Left ventricle myocardium superior (tissue), 1 donor: ENCODE measurements around the gene TMX4. TPM values are rescaled to one million over a fixed set of nuclear protein-coding genes. Genes with fewer than 3 reads are reported as not detected.

Experiments
- ATAC-seq: fragments of 200-7000 bp; cut with Tn5 transposase; one replicate; pipeline ENCODE4 v1.9.1; 2020; ENCODE audit warnings: mild to moderate bottlenecking, moderate library complexity
- DNase-seq: peaks from one replicate; pipeline ENCODE4 v3.0.0-alpha.2; 2020
- intact Hi-C: fragments of 100-400 bp; cut with micrococcal nuclease; formaldehyde crosslinking; loops from one replicate; pipeline ENCODE4 v1.11.0; 2022
- total RNA-seq: library from RNA; stranded (reverse); fragmentation: NEBNext Ultra II Directional; extraction: Animal tissue kit (Norgen Biotek cat#: 25700); gene quantifications from one replicate; pipeline ENCODE4 v1.2.1, GENCODE V29; 2021
- donor health status: DM: no; HTN: yes; CAD: no; lungs with severe emphysema.

The TMX4 gene
- total RNA-seq, 1 donor from 2014 or later = 120 TPM

DNA sequence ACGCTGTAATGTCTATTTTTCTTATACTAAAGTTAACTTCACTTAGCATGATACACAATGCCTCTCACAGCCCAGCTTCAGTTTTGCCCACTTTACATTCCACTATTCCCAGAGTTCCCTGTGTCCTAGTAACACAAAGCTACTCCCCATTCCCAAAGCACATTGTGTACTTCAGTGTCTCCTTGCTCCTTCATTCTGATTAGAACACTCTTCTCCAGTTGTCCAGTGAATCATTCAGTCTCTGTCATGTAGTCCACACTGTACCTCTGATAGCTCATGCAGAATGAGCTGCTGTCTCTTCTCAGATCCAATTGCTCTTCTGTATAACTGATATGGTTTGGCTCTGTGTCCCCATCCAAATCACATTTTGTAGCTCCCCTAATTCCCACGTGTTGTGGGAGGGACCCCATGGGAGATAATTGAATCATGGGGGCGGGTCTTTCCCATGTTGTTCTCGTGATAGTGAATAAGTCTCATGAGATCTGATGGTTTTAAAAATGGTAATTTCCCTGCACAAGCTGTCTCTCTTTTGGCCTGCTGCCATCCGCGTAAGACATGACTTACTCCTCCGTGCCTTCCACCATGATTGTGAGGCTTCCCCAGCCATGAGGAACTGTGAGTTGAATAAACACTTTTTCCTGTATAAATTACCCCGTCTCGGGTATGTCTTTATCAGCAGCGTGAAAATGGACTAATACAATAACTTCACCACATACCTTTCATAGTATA, 2.1 kb upstream of the TMX4 start:
- DNase-seq = peak; percentile 31
- no peak for ATAC-seq
- intact Hi-C loops = no loop called here

DNA sequence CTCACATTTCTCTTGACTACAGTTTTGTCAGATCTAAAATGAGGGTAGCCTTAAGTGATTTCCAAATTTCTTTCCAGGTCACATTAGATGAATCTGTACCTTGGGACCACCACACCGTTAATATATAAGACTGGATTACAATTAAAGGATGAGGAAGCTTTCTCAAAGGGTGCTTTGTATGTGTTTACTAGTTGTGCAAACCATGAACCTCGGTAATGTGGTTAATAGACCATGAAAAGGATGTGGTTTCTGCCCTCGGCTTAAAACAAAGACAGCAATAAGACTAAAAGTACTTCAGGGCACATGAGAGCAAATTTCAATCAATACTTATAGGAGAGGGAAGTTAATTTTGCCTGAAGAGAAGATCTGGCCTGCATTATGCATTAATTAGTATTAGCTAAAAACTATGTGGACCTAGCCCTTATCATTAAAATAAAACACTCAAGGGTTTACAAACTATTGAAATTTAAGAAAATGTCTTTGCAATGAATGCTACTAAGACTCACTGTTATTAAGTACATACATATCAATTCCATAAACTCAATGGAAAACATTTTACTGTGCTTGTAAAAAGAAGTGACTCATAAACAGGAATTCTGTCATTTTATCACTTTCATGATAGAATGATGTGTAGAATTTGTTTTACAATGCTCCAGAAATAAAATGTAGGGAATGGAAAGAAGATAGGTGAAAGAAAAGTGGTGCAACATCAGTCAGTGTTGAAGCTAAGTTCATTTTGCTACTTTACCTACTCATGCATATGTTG, 936 bp upstream of the TMX4 start:
- ATAC-seq = no peak

DNA sequence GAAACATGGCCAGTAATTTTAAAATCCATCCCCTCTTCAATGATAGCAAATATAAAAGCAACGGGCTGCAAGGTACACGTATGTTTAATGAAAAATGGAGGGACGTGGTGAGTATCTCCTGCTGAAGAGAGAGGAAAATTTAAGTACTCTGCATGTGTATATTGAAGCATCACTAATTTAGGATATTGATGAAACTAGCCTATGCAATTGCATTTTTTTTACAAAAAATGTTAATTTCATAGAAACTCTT, 362 bp upstream of the TMX4 start:
- DNase-seq (no peak), ATAC-seq (no peak)
- intact Hi-C loops = no loop called here

More for the DNA sequence above, 936 bp upstream of the TMX4 start:
- DNase-seq = no peak
- intact Hi-C loops = no loop called here

DNA sequence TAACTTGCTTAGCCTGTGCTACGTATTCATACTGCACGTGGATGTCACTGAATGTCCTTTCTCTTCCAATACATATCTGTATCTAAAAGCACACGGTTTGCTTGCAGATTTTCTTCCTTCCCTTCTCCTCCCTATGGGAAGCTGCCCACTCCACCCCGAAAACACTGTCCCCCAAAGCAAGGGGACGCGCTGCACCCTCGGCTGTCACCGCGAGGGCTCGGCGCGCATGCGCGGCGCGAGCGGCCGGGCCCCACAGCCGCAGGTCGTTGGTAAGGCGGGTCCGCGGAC, 659 bp downstream of the TMX4 start:
- ATAC-seq (peak; percentile 84), DNase-seq (peak; percentile 83)
- intact Hi-C loops = no loop called here

DNA sequence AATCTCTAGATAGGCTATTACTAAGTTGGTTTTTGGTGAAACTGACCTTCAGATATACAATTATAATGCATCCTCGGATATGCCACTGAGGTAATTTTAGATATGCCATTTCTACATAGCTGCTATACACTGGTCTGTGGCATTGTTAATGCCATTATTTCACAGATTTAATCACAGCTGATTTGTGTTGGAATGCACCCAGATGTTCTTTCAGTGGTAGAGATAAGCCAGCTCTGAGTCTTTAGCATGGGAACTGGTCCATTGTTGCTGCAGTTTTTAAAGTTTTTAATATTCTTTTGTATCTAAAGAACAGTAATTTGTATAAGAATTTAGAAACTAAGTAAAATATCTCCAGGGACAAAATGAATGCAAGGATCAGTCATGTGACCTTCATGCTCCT, 6.8 kb downstream of the TMX4 start:
- ATAC-seq (no peak), DNase-seq (no peak)
- intact Hi-C loops = no loop called here

DNA sequence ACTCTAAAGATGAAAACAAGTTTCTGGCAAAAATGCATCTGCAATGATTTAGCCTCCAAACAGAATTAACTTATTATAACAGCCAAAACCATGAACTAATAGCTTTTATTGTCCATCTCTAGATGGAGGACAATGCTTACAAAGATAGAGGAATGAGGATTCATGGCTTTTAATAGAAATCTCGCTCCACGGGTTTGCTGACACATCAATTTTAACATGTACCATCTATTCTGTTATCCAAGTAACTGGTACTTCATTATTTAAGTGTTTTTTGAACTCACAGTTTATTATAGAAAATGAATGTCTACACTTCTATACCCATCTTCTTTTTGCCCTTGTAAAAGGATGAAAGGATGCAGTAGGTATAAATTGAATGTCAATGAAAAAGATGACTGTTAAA, 10.8 kb downstream of the TMX4 start:
- ATAC-seq = no peak
- DNase-seq = no peak
- intact Hi-C loops = no loop called here

DNA sequence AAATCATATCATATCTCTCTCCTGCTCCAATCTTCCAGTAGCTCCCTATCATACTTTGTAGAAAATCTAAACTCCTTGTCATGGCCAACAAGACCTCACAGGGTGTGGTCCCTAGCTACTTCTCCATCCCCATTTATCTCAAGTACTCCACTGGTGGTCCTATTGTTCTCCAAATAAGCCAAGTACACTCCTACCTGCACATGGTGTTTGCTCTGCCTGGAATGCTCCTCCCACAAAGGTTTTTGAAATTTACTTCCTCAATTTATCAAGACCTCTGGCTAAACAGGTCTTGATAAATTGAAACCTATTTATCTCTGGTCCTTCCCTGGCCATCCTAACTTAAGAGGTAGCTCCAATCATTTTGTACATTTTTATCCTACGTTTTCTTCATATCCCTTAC, 12.1 kb downstream of the TMX4 start:
- DNase-seq (no peak), ATAC-seq (no peak)
- intact Hi-C loops = no loop called here

DNA sequence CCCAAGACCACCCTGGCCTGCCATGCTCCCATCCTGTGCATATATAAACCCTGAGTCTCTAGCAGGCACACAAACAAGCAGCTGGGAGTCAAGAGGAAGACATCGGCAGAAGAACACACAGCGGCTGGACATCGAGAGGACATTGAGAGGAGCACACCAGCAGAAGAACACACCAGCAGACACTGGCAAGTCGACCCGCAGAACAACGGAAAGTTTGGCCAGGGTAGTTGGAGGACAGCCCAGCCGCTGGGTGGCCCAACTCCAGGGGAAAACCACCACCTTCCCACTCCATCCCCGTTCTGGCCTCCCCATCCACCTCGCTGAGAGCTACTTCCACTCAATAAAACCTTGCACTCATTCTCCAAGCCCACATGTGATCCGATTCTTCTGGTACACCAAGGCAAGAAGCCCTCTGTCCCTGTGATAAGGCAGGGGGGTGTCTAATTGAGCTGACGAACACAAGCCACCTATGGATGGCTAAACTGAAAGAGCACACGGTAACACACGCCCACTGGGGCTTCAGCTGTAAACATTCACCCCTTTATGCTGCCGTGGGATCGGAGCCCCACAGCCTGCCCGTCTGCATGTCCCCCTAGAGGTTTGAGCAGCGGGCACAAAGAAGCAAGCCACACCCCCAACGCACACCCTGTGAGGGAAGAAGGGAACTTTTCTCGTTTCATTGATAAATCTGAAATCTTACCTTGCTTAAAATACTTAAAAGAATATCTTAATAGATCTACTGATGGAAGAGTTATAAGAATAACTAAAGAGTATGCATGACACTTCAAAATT, 13.8 kb downstream of the TMX4 start:
- DNase-seq = no peak
- peak; percentile 63 for ATAC-seq
- intact Hi-C loops = no loop called here

DNA sequence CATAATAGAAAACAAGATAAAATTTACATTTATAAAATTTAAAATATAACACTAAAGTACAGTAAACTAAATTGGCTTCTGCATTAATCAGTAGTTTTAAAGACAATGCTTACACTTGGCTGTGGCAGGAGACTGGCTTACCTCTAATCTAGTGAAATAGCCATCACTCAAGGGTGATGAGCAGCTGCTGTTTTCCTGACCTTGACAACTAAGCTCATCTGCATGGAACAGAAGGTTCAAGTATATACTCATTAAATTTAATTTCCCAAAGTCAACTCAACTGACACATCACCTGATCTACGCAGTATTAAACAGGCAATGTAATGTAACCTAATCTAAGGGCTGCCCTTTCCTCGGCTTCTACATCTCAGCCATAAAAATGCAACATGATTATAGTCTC, 14.5 kb downstream of the TMX4 start:
- no peak for DNase-seq
- peak; percentile 63 for ATAC-seq
- intact Hi-C loops = no loop called here

DNA sequence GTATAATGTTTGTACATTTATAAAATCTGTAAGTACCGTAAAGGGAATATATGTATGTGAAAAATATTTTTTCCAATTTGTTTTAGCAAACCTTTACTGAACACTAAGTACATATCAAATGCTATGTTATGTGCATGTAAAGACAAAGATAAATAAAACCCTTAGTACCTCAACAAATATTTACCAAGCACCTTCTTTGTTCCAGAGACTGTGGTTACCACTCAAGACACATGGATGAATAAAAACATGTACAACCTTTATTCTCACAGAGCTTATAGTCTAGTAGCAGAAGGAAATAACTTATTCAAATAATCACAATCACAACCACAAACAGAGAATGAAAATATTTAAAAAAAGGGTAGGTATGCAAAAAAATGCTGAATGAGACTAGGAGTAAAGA, 17.5 kb downstream of the TMX4 start:
- no peak for ATAC-seq
- intact Hi-C loops = no loop called here
- no peak for DNase-seq

DNA sequence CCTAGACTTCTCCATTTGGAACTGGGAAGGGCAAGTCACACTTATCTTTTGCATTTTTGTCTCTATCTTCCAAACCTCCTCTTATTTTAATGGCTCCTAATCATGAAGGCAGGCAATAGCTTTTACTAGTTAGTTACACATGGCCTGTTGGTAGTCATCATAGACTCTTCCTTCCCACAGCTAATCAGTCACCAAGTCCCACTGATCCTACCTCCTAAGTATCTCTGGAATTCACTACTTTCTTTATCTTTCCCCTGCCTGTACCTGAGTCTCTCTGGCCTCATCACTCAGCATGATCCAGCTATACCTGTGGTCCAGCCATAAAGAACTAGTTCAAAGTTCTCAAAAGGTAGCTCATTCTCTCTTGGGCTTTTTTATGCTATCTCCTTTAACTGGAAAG, 18.8 kb downstream of the TMX4 start:
- no peak for ATAC-seq
- intact Hi-C loops = no loop called here

DNA sequence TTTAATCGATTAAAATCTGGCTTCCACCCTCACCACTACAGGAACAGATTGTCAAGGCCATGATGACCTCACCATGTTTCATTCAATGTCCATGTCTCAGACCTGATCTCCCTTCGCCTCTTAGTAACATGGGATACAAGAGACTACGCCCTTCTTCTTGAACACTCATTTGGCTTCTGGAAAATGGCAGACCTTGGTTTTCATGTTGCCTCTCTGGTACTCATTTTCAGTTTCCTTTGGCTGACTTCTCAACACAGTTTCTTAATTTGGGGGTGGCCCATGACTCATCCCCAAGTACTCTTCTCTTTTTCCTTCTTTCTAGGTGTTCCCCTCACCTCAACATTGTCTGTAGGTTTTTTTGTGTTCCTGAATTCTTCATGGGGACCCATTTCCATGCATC, 22.7 kb downstream of the TMX4 start:
- DNase-seq = no peak
- intact Hi-C loops = no loop called here
- ATAC-seq = no peak

More for the DNA sequence above, 18.8 kb downstream of the TMX4 start:
- DNase-seq = no peak

DNA sequence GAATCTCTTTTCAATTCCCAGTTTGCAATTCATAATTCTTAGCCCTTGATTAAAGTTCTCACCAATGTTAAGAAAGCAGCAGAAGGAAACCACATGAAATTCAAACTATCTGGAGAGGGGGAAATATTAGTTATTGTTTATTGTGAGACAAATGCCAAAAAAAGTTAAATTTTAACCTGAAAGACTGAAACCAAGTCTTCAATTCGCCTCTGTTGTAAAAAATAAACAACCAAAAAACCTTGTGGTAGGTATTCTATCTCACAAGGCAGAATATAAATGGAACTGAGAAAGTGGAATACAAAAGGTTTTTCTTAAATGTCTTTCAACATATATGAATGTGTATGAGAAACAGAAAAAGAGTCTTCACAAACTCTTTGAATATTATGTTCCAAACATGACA, 24.8 kb downstream of the TMX4 start:
- DNase-seq = no peak
- intact Hi-C loops = no loop called here
- ATAC-seq = no peak

DNA sequence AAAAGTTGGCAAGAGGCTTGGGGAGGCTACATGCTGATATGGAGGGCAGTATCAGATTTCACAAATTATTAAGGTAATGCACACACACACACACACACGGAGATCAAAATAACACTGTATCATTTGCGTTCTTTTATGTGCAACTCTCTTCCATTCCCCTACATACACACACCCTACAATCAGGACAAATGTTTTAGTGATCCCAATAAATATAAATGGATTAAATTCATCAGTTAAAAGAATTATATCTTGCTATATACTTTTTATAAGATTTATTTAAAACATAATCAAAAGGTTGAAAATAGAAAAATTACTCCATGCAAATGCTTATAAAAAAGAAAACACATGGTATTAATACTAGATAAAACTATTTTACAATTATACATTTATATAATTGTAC, 25.9 kb downstream of the TMX4 start:
- ATAC-seq (no peak), DNase-seq (no peak)
- intact Hi-C loops = no loop called here

DNA sequence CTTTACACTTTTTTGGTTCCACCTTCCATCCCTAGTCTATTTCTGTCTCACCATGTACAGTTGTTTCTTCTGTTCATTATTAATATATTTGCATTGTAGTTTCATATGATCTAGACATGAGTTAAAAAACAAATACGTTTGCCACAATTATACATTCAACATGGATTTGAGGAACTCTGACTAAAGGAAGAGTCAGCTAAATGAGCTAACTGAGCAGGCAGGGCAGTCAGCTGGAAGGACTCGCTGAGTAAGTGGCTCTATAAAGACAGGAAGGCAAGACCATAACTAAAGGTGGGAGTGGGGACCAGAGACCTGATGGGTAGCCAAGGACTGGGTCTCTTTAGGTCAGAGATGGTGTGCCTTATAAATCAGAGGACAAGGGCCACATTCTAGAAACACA, 26.3 kb downstream of the TMX4 start:
- DNase-seq (no peak), ATAC-seq (no peak)
- intact Hi-C loops = no loop called here

DNA sequence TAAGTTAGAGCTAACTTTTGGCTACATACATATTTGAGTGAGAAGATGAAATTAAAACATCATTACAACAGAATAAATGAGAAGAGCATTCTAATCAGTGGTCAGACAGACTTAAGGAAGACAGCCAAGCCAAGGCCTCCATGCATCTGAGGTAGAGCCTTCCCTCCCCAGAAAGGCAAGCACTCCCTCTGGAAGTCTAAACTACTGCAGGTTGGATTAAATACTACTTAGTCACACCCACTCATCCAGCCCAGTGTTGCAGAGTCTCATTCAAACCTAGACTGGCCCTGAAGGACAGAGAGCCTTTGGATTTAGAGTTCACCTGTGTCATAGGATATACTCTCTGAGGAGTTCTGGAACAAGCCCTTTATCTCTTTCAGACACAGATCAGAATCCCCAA, 29.2 kb downstream of the TMX4 start:
- no peak for ATAC-seq
- intact Hi-C loops = no loop called here
- DNase-seq = no peak

DNA sequence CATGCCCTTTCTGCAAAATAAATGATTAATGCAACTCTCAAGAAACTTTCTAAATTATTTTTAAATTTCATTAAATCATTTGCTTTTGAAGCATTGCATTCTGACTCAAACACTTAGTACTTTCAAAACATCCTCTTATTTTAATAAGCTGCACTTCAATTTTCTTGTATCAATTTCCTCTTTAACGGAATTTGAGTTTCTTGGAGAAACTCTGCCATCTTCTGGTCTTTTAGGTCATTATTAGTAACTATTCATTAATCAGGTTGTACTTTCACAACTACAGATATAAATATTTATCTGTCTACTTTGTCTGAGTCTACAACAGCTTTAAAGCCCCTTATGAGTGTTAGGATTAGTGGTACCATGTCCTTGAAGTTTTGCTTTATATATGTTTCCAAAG, 30.2 kb downstream of the TMX4 start:
- intact Hi-C loops = no loop called here
- no peak for ATAC-seq

DNA sequence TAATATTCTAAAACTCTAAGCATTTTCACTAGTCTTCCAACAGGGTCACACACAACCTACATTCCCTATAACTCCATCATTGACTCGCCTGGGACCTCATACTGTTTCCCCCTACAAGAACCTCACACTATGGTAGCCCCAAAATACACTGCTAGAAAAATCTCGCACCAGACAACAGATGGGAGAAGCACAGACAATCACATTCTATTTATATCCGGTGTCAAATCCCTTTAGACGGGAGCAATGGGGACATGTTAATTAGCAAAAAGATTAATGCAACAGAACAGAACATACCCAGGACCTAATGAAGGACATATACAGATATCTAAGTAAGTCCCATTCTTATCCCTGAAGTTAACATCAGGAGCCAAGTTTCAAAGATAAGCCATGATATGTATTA, 33.6 kb downstream of the TMX4 start:
- peak; percentile 59 for ATAC-seq
- no peak for DNase-seq
- intact Hi-C loops = no loop called here

More for the DNA sequence above, 30.2 kb downstream of the TMX4 start:
- DNase-seq = no peak

DNA sequence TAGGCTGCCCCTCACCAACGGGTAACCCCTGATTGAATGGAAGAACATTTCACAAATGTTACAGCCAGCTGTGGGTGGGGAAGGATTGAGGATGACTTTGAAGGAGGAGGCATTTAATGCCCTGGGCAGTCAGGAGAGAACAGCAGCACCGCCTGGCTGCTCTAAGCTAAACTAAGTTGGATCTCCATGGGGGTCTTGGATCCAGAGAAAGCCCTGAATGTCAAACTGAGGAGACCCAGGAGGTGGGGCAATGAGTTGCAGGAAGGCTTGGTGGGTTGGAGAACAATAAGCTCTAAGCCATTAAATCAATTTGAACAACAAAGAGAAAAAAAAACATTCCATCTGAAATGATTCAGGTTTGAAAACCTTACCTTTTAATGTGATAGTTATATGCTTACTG, 35.4 kb downstream of the TMX4 start:
- intact Hi-C loops = no loop called here
- ATAC-seq (no peak), DNase-seq (no peak)

DNA sequence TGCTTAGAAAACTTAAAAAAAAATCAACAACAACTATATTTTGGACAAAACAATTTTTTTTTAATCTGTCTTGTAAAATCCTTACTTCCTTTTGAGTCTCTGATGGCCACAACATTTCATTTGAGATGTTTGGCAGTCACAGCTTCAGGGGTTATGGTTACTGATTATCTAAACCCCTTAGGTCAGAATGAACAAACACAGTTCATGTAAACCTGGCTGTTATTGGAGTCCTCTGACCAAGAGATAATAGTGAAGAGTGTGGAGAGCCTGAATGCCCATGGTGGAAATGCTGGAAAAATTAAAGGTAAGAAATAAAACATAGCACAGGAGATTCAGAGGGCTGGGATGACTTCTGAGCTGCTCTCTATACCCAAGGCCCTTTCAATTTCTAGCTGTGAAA, 38.2 kb downstream of the TMX4 start:
- intact Hi-C loops = no loop called here
- DNase-seq (no peak), ATAC-seq (no peak)
